GM18507 (cell line): ENCODE data around the gene SYNPO.

Experiments
- DNase-seq: peaks from one replicate; pipeline ENCODE4 v3.0.0; 2011; ENCODE audit warnings: low read depth; ENCODE audit not compliant: insufficient read length; ENCODE audit errors: extremely low spot score
- FAIRE-seq: peaks from 2 replicates; lab custom pipeline; 2011; peaks lifted over from hg19 to GRCh38; lab: Jason Lieb, UNC

Gene SYNPO

GRCh38 chr5:150638488-150639376 lies 1.7 kb upstream of the SYNPO start:
- DNase-seq (no peak), FAIRE-seq (no peak)

- no peak for FAIRE-seq
- DNase-seq, result no peak
Observed at GRCh38 chr5:150639377-150639692, 1.1 kb upstream of the SYNPO start.

- no peak for FAIRE-seq
- no peak for DNase-seq
Observed at GRCh38 chr5:150639751-150640150, 709 bp upstream of the SYNPO start.

- no peak for DNase-seq
- no peak for FAIRE-seq
Observed at GRCh38 chr5:150641006-150641570, 628 bp downstream of the SYNPO start.

- FAIRE-seq (no peak), DNase-seq (no peak)
Observed at GRCh38 chr5:150641824-150642566, 1.5 kb downstream of the SYNPO start.

- FAIRE-seq, result no peak
- no peak for DNase-seq
Observed at GRCh38 chr5:150642567-150642927, 2.1 kb downstream of the SYNPO start.

GRCh38 chr5:150642991-150643710 lies 2.7 kb downstream of the SYNPO start:
- DNase-seq, result no peak

GRCh38 chr5:150644058-150644457 lies 3.6 kb downstream of the SYNPO start:
- DNase-seq (no peak), FAIRE-seq (no peak)

More at GRCh38 chr5:150642991-150643710, 2.7 kb downstream of the SYNPO start:
- FAIRE-seq, result no peak

GRCh38 chr5:150644514-150644913 lies 4.1 kb downstream of the SYNPO start:
- no peak for FAIRE-seq
- DNase-seq, result no peak

- DNase-seq, result no peak
- FAIRE-seq, result no peak
Observed at GRCh38 chr5:150645070-150645700, 4.7 kb downstream of the SYNPO start.

- FAIRE-seq (no peak), DNase-seq (no peak)
Observed at GRCh38 chr5:150647275-150648251, 7.1 kb downstream of the SYNPO start.

- no peak for FAIRE-seq
- DNase-seq, result no peak
Observed at GRCh38 chr5:150648294-150649107, 8.0 kb downstream of the SYNPO start.

- DNase-seq (no peak), FAIRE-seq (no peak)
Observed at GRCh38 chr5:150649108-150650020, 8.9 kb downstream of the SYNPO start.

GRCh38 chr5:150650021-150651006 lies 9.9 kb downstream of the SYNPO start:
- DNase-seq, result no peak
- FAIRE-seq, result no peak

- FAIRE-seq (no peak), DNase-seq (no peak)
Observed at GRCh38 chr5:150651382-150651781, 10.9 kb downstream of the SYNPO start.
